ENCODE data around the gene MEPCE. TPM values are rescaled to one million over a fixed set of nuclear protein-coding genes. Genes with fewer than 3 reads are reported as not detected.

Gene MEPCE
- total and polyA plus RNA-seq, 2 of the 8 experiments (the other 6 are each of a cell fraction or from before 2014, with no cell fraction given), result 22.8 to 48.8 TPM

DNA sequence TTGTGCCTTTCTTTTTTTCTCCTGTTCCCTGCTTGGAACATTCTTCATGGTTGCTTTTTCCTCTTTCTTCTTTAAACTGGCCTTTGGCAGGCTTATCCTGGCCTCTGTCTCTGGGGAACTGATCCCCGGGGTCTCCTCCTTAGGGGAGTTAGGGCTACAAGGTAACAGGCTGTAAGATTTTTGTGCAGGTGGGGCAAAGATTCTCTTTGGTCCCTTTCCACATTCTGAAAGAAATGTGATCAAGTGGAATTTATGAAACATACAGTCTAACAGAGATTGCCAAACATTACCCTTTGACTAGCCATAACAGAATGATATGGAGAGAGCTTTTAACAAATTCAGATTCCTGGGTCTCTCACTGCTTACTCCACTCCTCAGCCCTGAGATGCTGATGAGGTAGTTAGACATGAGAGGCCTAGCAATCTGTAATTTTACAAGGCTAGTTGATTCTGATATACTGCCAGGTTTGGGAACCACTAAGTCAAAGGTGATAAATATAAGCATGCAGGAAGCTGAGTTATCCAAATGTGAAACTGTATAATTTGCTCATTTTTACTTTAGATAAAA lies 9.9 kb upstream of the MEPCE start:
- Histone ChIP-seq H3K79me2 (ENCODE audit: control insufficient read depth in 1 of 2, insufficient read depth in 2 of 2, low read length in 2 of 2) (no peaks in the 10 kb centered on the region), H3K79me1 (ENCODE audit: low read depth, low read length) (no peaks in the 10 kb centered on the region), H3K9ac (replicated peaks in 1 of 4; ENCODE audit: extremely low read depth in 1 of 4, low read depth in 3 of 4, low read length in 3 of 4) (no peak overlapping the region), H2BK12ac (ENCODE audit: low read depth, low read length) (no peak overlapping the region), H4K5ac (ENCODE audit: insufficient read length, low read depth, low read length) (no peak overlapping the region), H3K4me1 (replicated peaks in 1 of 4; ENCODE audit: control insufficient read depth in 3 of 4, insufficient read depth in 4 of 4, low read length in 3 of 4) (no peaks in the 10 kb centered on the region), H3K4me2 (ENCODE audit: insufficient read depth in 1 of 2, low read depth in 2 of 2, low read length in 2 of 2) (no peak overlapping the region), H3K18ac (ENCODE audit: extremely low read depth, low read length) (no peak overlapping the region), H4K20me1 (replicated peaks in 1 of 2; ENCODE audit: control insufficient read depth in 1 of 2, insufficient read depth in 2 of 2, low read length in 2 of 2) (no peaks in the 10 kb centered on the region), H2BK5ac (ENCODE audit: low read depth, low read length) (no peak overlapping the region), H3K14ac (ENCODE audit: insufficient read length) (no peak overlapping the region), H3K36me3 (ENCODE audit: control insufficient read depth in 2 of 4, insufficient read depth in 4 of 4, low read length in 3 of 4) (no peaks in the 10 kb centered on the region), H3K4me3 (ENCODE audit: extremely low read depth in 1 of 4, insufficient read depth in 2 of 4, low read depth in 3 of 4, low read length in 4 of 4) (no peak overlapping the region), H3K4ac (replicated peaks; ENCODE audit: insufficient read length, low read depth, low read length) (no peak overlapping the region), H4K8ac (ENCODE audit: extremely low read depth, insufficient read depth, low read length) (no peak overlapping the region), H3K23me2 (ENCODE audit: low read depth, low read length) (no peaks in the 10 kb centered on the region), H2BK20ac (ENCODE audit: low read length) (no peak overlapping the region), H4K91ac (replicated peaks; ENCODE audit: insufficient read length, low read length) (no peak overlapping the region), H3K23ac (ENCODE audit: insufficient read length) (no peak overlapping the region), H3K9me3 (ENCODE audit: insufficient read depth in 2 of 2, low read depth in 1 of 2, low read length in 1 of 2) (no peaks in the 10 kb centered on the region), H2BK120ac (replicated peaks; ENCODE audit: low read depth, low read length) (no peak overlapping the region), H2BK15ac (ENCODE audit: low read length) (no peak overlapping the region), H3K56ac (replicated peaks; ENCODE audit: insufficient read length, low read depth, low read length) (no peak overlapping the region), H3K27me3 (replicated peaks in 1 of 4; ENCODE audit: control insufficient read depth in 3 of 4, extremely low read depth in 1 of 4, insufficient read depth in 3 of 4, low read length in 3 of 4) (no peaks in the 10 kb centered on the region), H2AK5ac (ENCODE audit: low read depth, low read length) (no peak overlapping the region), H3K27ac (ENCODE audit: low read depth, low read length) (no peak overlapping the region), H2AFZ (ENCODE audit: low read length) (no peak overlapping the region)
- WGBS, 2 experiments (ENCODE audit: extremely low coverage in 1 of 2, insufficient coverage in 1 of 2, insufficient read length in 1 of 2, insufficient replicate concordance in 2 of 2, low coverage in 1 of 2, low lambda C conversion rate in 2 of 2, missing lambda C conversion rate in 1 of 2), result 92% methylated on average over 1 of the region's 1 CpG; no CpG with 5 or more reads in 1 of the 2 experiments
- DNase-seq (ENCODE audit: low read depth in 1 of 2, low spot score in 2 of 2), result no peak
- POLR2A ChIA-PET (ENCODE audit: partially characterized antibody), result interaction anchor here (2.1 to 2.6 kb wide), 2 partner anchors 9 to 12 kb away, joined by 5 to 15 read pairs; partner anchors contain the start of genes MEPCE and ZCWPW1
- FAIRE-seq, result no peak
- TF ChIP-seq KDM4A (IDR thresholded peaks at IDR 0.05; ENCODE audit: low read depth, low read length, severe bottlenecking) (no peak), CTBP2 (IDR thresholded peaks at IDR 0.05; ENCODE audit: borderline replicate concordance, insufficient read depth, insufficient read length, low read length) (no peak), FOSL1 (IDR thresholded peaks at IDR 0.05; ENCODE audit: insufficient read depth, low read depth, low read length) (no peak), TAF7 (optimal IDR thresholded peaks at IDR 0.05; ENCODE audit: borderline replicate concordance, low read depth, low read length) (no peak), JUND (IDR thresholded peaks at IDR 0.05; ENCODE audit: low read length) (no peak), TCF12 (IDR thresholded peaks at IDR 0.05; ENCODE audit: low read depth, low read length) (no peak), RXRA (IDR thresholded peaks at IDR 0.05; ENCODE audit: insufficient read depth, low read depth, low read length) (no peak), EP300 (IDR thresholded peaks at IDR 0.05; ENCODE audit: borderline replicate concordance in 1 of 2, low read depth in 2 of 2, low read length in 2 of 2) (no peak), HDAC2 (IDR thresholded peaks at IDR 0.05; ENCODE audit: borderline replicate concordance in 1 of 2, low read depth in 2 of 2, low read length in 2 of 2) (no peak)
- CTCF ChIA-PET (ENCODE audit: partially characterized antibody), result interaction anchor here (0.5 to 4.2 kb wide), 2 partner anchors 12 to 375 kb away, joined by 3 to 17 read pairs; no protein-coding TSS in a partner anchor

All from H1 (cell line).